H1 (cell line): ENCODE measurements around the gene ITIH4. TPM values are rescaled to one million over a fixed set of nuclear protein-coding genes. Genes with fewer than 3 reads are reported as not detected.

Experiments used
- CTCF ChIA-PET: fragments of 300-600 bp; sonication (Branson Sonifier 250); formaldehyde crosslinking; loops from one replicate; lab custom pipeline; 2021; ENCODE audit not compliant: partially characterized antibody; lab: Charles Lee
- POLR2A ChIA-PET: fragments of 300-600 bp; sonication (Branson Sonifier 250); formaldehyde crosslinking; loops from one replicate; lab custom pipeline; 2021; ENCODE audit warnings: inconsistent platforms; ENCODE audit not compliant: partially characterized antibody; lab: Charles Lee
- DNase-seq, 2 experiments: peaks; one replicate each; pipeline versions ENCODE4 v3.0.0 to v3.0.0-alpha.2; 2010 to 2022; ENCODE audit warnings: low spot score in 2 of 2, low read depth in 1 of 2, mixed read lengths in 1 of 2
- FAIRE-seq: peaks from 2 replicates; lab custom pipeline; 2011; peaks lifted over from hg19 to GRCh38; lab: Jason Lieb, UNC
- H2AFZ ChIP-seq: 2 replicates; pipeline ENCODE4 v1.8.1; 2012; ENCODE audit warnings: low read length, inconsistent platforms
- H2AK5ac ChIP-seq: 2 replicates; pipeline ENCODE4 v1.6.1; 2013; ENCODE audit warnings: low read depth, low read length
- H2BK120ac ChIP-seq: replicated peaks from 2 replicates; pipeline ENCODE3; 2013; ENCODE audit warnings: low read depth, low read length, inconsistent platforms
- H2BK12ac ChIP-seq: 2 replicates; pipeline ENCODE4 v1.6.1; 2013; ENCODE audit warnings: low read depth, low read length
- H2BK15ac ChIP-seq: 2 replicates; pipeline ENCODE4 v1.6.1; 2013; ENCODE audit warnings: low read length
- H2BK20ac ChIP-seq: 2 replicates; pipeline ENCODE4 v1.6.1; 2013; ENCODE audit warnings: low read length
- H2BK5ac ChIP-seq: 2 replicates; pipeline ENCODE4 v1.6.1; 2013; ENCODE audit warnings: low read depth, low read length
- H3K14ac ChIP-seq: 2 replicates; pipeline ENCODE4 v1.6.1; 2013; ENCODE audit warnings: inconsistent platforms; ENCODE audit not compliant: insufficient read length
- H3K18ac ChIP-seq: 2 replicates; pipeline ENCODE4 v1.6.1; 2013; ENCODE audit warnings: low read length; ENCODE audit errors: extremely low read depth
- H3K23ac ChIP-seq: 2 replicates; pipeline ENCODE4 v1.6.1; 2013; ENCODE audit warnings: inconsistent platforms; ENCODE audit not compliant: insufficient read length
- H3K23me2 ChIP-seq: 2 replicates; pipeline ENCODE4 v1.6.1; 2013; ENCODE audit warnings: low read depth, low read length
- H3K27ac ChIP-seq: 2 replicates; pipeline ENCODE4 v1.6.1; 2011; ENCODE audit warnings: low read depth, low read length, inconsistent platforms
- H3K27me3 ChIP-seq, 4 experiments: replicated peaks in 1 of 4; 1 replicate in 1 of 4; 2 replicates in 3 of 4; pipeline versions ENCODE4 v1.6.1 to v1.8.1; 2011 to 2013; ENCODE audit warnings: low read length in 3 of 4, mild to moderate bottlenecking in 3 of 4, inconsistent platforms in 2 of 4, mixed read lengths in 2 of 4, moderate library complexity in 1 of 4; ENCODE audit not compliant: control insufficient read depth in 3 of 4, insufficient read depth in 3 of 4; ENCODE audit errors: extremely low read depth in 1 of 4
- H3K36me3 ChIP-seq, 4 experiments: 2 replicates each; pipeline versions ENCODE4 v1.6.1 to v1.8.1; 2011 to 2013; ENCODE audit warnings: mild to moderate bottlenecking in 4 of 4, low read length in 3 of 4, moderate library complexity in 2 of 4, control low read depth in 1 of 4, inconsistent platforms in 1 of 4; ENCODE audit not compliant: insufficient read depth in 4 of 4, control insufficient read depth in 2 of 4
- H3K4ac ChIP-seq: replicated peaks from 2 replicates; pipeline ENCODE3; 2013; ENCODE audit warnings: low read length, low read depth, mixed read lengths, inconsistent platforms; ENCODE audit not compliant: insufficient read length
- H3K4me1 ChIP-seq, 4 experiments: replicated peaks in 1 of 4; 1 replicate in 1 of 4; 2 replicates in 3 of 4; pipeline versions ENCODE4 v1.6.1 to v1.8.1; 2011 to 2013; ENCODE audit warnings: low read length in 3 of 4, inconsistent platforms in 2 of 4, mixed read lengths in 1 of 4; ENCODE audit not compliant: insufficient read depth in 4 of 4, control insufficient read depth in 3 of 4
- H3K4me2 ChIP-seq, 2 experiments: 2 replicates each; pipeline versions ENCODE4 v1.6.1 to v1.8.1; 2011 to 2013; ENCODE audit warnings: low read depth in 2 of 2, low read length in 2 of 2, control low read depth in 1 of 2, inconsistent platforms in 1 of 2, mild to moderate bottlenecking in 1 of 2; ENCODE audit not compliant: insufficient read depth in 1 of 2
- H3K4me3 ChIP-seq, 4 experiments: fragments of 200-600, 300-600 bp in 1 of 4; sonication (generic), shearing (Covaris generic), sonication (Bioruptor Twin) in 1 of 4; 2 replicates each; pipeline versions ENCODE4 v1.5.1 to v1.8.1; 2011 to 2016; ENCODE audit warnings: low read length in 4 of 4, low read depth in 3 of 4, control low read depth in 2 of 4, inconsistent platforms in 2 of 4, mild to moderate bottlenecking in 2 of 4, mixed read lengths in 1 of 4, moderate library complexity in 1 of 4; ENCODE audit not compliant: insufficient read depth in 2 of 4; ENCODE audit errors: extremely low read depth in 1 of 4
- H3K56ac ChIP-seq: replicated peaks from 2 replicates; pipeline ENCODE3; 2013; ENCODE audit warnings: low read depth, mild to moderate bottlenecking, mixed read lengths, low read length, inconsistent platforms; ENCODE audit not compliant: insufficient read length
- H3K79me1 ChIP-seq: 2 replicates; pipeline ENCODE4 v1.6.1; 2013; ENCODE audit warnings: low read depth, low read length, control low read depth
- H3K79me2 ChIP-seq, 2 experiments: 2 replicates each; pipeline versions ENCODE4 v1.6.1 to v1.8.1; 2012 to 2013; ENCODE audit warnings: low read length in 2 of 2, mild to moderate bottlenecking in 2 of 2, inconsistent platforms in 1 of 2; ENCODE audit not compliant: insufficient read depth in 2 of 2, control insufficient read depth in 1 of 2
- H3K9ac ChIP-seq, 4 experiments: replicated peaks in 1 of 4; 1 replicate in 1 of 4; 2 replicates in 3 of 4; pipeline versions ENCODE4 v1.6.1 to v1.8.1; 2011 to 2013; ENCODE audit warnings: low read depth in 3 of 4, low read length in 3 of 4, control low read depth in 2 of 4, mild to moderate bottlenecking in 2 of 4, moderate library complexity in 2 of 4, inconsistent platforms in 1 of 4; ENCODE audit errors: extremely low read depth in 1 of 4
- H3K9me3 ChIP-seq, 2 experiments: 2 replicates each; pipeline versions ENCODE4 v1.6.1 to v1.8.1; 2012 to 2013; ENCODE audit warnings: mild to moderate bottlenecking in 2 of 2, moderate library complexity in 2 of 2, control low read depth in 1 of 2, inconsistent platforms in 1 of 2, low read depth in 1 of 2, low read length in 1 of 2, mixed read lengths in 1 of 2; ENCODE audit not compliant: insufficient read depth in 2 of 2
- H4K20me1 ChIP-seq, 2 experiments: replicated peaks in 1 of 2; 2 replicates each; pipeline versions ENCODE3 to v1.8.1; 2011 to 2013; ENCODE audit warnings: inconsistent platforms in 2 of 2, low read length in 2 of 2, mild to moderate bottlenecking in 1 of 2; ENCODE audit not compliant: insufficient read depth in 2 of 2, control insufficient read depth in 1 of 2
- H4K5ac ChIP-seq: 2 replicates; pipeline ENCODE4 v1.6.1; 2013; ENCODE audit warnings: low read length, low read depth, mixed read lengths, inconsistent platforms; ENCODE audit not compliant: insufficient read length
- H4K8ac ChIP-seq: 2 replicates; pipeline ENCODE4 v1.8.0; 2013; ENCODE audit warnings: mild to moderate bottlenecking, moderate library complexity, low read length, inconsistent platforms; ENCODE audit not compliant: insufficient read depth; ENCODE audit errors: extremely low read depth
- H4K91ac ChIP-seq: replicated peaks from 2 replicates; pipeline ENCODE3; 2013; ENCODE audit warnings: low read length, mixed read lengths, inconsistent platforms; ENCODE audit not compliant: insufficient read length
- ASH2L ChIP-seq: fragments of 200-600, 300-600 bp; sonication (generic); IDR thresholded peaks from one replicate; pipeline ENCODE4 v1.7.1; 2017; ENCODE audit warnings: low read length
- CTCF ChIP-seq, 3 experiments: IDR thresholded peaks; 1 replicate in 2 of 3; 2 replicates in 1 of 3; pipeline versions ENCODE4 v1.5.1 to v1.6.1; 2011; ENCODE audit warnings: low read length in 3 of 3, mild to moderate bottlenecking in 3 of 3, inconsistent platforms in 2 of 3, low read depth in 1 of 3, moderate library complexity in 1 of 3; ENCODE audit not compliant: insufficient read depth in 1 of 3; ENCODE audit errors: control extremely low read depth in 1 of 3
- GABPA ChIP-seq: IDR thresholded peaks from 2 replicates; pipeline ENCODE4 v1.6.1; 2011; ENCODE audit warnings: mild to moderate bottlenecking, low read length, moderate library complexity, borderline replicate concordance; ENCODE audit not compliant: insufficient read depth
- MAX ChIP-seq: IDR thresholded peaks from 2 replicates; pipeline ENCODE4 v1.6.1; 2012; ENCODE audit warnings: inconsistent platforms
- RAD21 ChIP-seq, 2 experiments: IDR thresholded peaks in 1 of 2; conservative IDR thresholded peaks in 1 of 2; 2 replicates each; pipeline ENCODE4 v1.6.1; 2011; ENCODE audit warnings: low read depth in 2 of 2, low read length in 2 of 2, improper control_type of control experiment in 1 of 2, inconsistent platforms in 1 of 2, mild to moderate bottlenecking in 1 of 2, moderate library complexity in 1 of 2
- WGBS, 2 experiments: shearing (Covaris generic) in 1 of 2; methylation state at CpG; one replicate each; pipeline versions ENCODE4 v1.1.6 to v1.1.7; 2013 to 2015; ENCODE audit warnings: low lambda C conversion rate in 2 of 2, mixed read lengths in 2 of 2, inconsistent platforms in 1 of 2, low coverage in 1 of 2, missing lambda C conversion rate in 1 of 2; ENCODE audit not compliant: insufficient replicate concordance in 2 of 2, insufficient coverage in 1 of 2, insufficient read length in 1 of 2; ENCODE audit errors: extremely low coverage in 1 of 2, missing lambda C conversion rate in 1 of 2; 5-methylcytosine and 5-hydroxymethylcytosine counted together
- polyA plus RNA-seq, 7 experiments: library from polyadenylated mRNA; depleted of rRNA in 3 of 7; stranded (reverse) in 5 of 7; unstranded in 2 of 7; fragments of >200 nt in 5 of 7; fragments of 200-250 nt in 2 of 7; gene quantifications; 1 replicate in 5 of 7; 2 replicates in 1 of 7; 4 replicates in 1 of 7; pipeline versions ENCODE4 v1.2.1 to v1.2.3, GENCODE V29; 2011 to 2013; ENCODE audit warnings: missing spikeins in 2 of 7, mixed read lengths in 2 of 7
- total RNA-seq: library from RNA; stranded (reverse); fragmentation: NEBNext Ultra II Directional; extraction: Animal tissue kit (Norgen Biotek cat#: 25700); gene quantifications from 2 replicates; pipeline ENCODE4 v1.2.1, GENCODE V29; 2021

Gene ITIH4
- total and polyA plus RNA-seq, 2 of the 8 experiments (the other 6 are each of a cell fraction or from before 2014, with no cell fraction given): 3.4 to 3.7 TPM

- FAIRE-seq (peak; percentile 93), DNase-seq (peak; percentile 44 to 87)
- Histone ChIP-seq H4K8ac (no peak overlapping the region), H3K23ac (no peak overlapping the region), H3K4me1 (no peaks in the 10 kb centered on the region), H2BK15ac (no peak overlapping the region), H2BK20ac (no peak overlapping the region), H4K20me1 (peaks cover 0 to 2% of the 10 kb centered on the region in 2 experiments), H3K79me1 (no peaks in the 10 kb centered on the region), H3K4ac (no peak overlapping the region), H3K14ac (no peak overlapping the region), H3K36me3 (no peaks in the 10 kb centered on the region), H3K27ac (no peak overlapping the region), H4K5ac (no peak overlapping the region), H2AK5ac (no peak overlapping the region), H3K9ac (no peak overlapping the region), H3K27me3 (no peaks in the 10 kb centered on the region), H3K18ac (no peak overlapping the region), H4K91ac (no peak overlapping the region), H2BK120ac (no peak overlapping the region), H2BK5ac (no peak overlapping the region), H3K4me2 (no peak overlapping the region), H3K56ac (no peak overlapping the region), H3K79me2 (no peaks in the 10 kb centered on the region), H2AFZ (peak overlapping the region; percentile 9; the same call in 1 of the 2 replicates), H3K9me3 (no peaks in the 10 kb centered on the region), H3K4me3 (no peak overlapping the region), H2BK12ac (no peak overlapping the region), H3K23me2 (no peaks in the 10 kb centered on the region)
- TF ChIP-seq CTCF (IDR thresholded peaks at IDR 0.05; ENCODE audit: control extremely low read depth in 1 of 3, insufficient read depth in 1 of 3, low read depth in 1 of 3, low read length in 3 of 3) (peak in 2 of 3 experiments; percentile 74 to 86; a peak in 3 of 4 replicates), MAX (no peak), ASH2L (no peak), GABPA (peak; percentile 24; the same call in 1 of the 2 replicates), RAD21 (IDR thresholded peaks at IDR 0.05 in 1 of 2, conservative IDR thresholded peaks at IDR 0.05 in 1 of 2; ENCODE audit: low read depth in 2 of 2, low read length in 2 of 2) (peak; percentile 60 to 64)
- ChIA-PET CTCF (interaction anchor here (0.5 to 6.9 kb wide), 26 partner anchors 9 to 349 kb away, joined by 3 to 86 read pairs (median 6); partner anchors contain the start of genes ITIH1, MUSTN1 and NEK4), POLR2A (interaction anchor here (0.6 to 1.9 kb wide), 3 partner anchors 9 to 28 kb away, joined by 3 to 6 read pairs (median 4); partner anchors contain the start of gene NEK4)
- 66% methylated on average over 14 of the region's 14 CpGs; no CpG with 5 or more reads in 1 of the 2 experiments for WGBS, 2 experiments
Observed at GRCh38 chr3:52798978-52799476, 31.4 kb downstream of the ITIH4 start.
